MCF 10A (cell line): ENCODE measurements around the gene OR9A4. TPM values are rescaled to one million over a fixed set of nuclear protein-coding genes. Genes with fewer than 3 reads are reported as not detected.
"Not testable (repeated sequence)": the region's sequence is repeated elsewhere in the genome, so short reads cannot be mapped to it uniquely, and the experiment has no call there.

Experiments
- BruUV-seq: library from RNA; stranded (reverse); fragments of 400-500 nt; replicated peaks from 2 replicates; lab custom pipeline; 2021; lab: Mats Ljungman, UMichigan
- CTCF ChIA-PET: fragments of 300-600 bp; sonication (Branson Sonifier 250); formaldehyde crosslinking; extraction: SDS; loops from one replicate; lab custom pipeline; 2021; ENCODE audit warnings: antibody characterized with exemption, inconsistent platforms; lab: Yijun Ruan, JAX
- POLR2A ChIA-PET: fragments of 300-600, 350-650 bp; sonication (Branson Sonifier 250); formaldehyde crosslinking; extraction: SDS; loops from one replicate; lab custom pipeline; 2020; ENCODE audit warnings: antibody characterized with exemption, inconsistent platforms; lab: Yijun Ruan, JAX
- DNase-seq: peaks from one replicate; pipeline ENCODE4 v3.0.0-alpha.2; 2018; ENCODE audit not compliant: unreplicated experiment
- H3K27ac Mint-ChIP-seq: one replicate; pipeline ENCODE4 v1.8.0; 2022; ENCODE audit warnings: mild to moderate bottlenecking, low read depth, mixed read lengths; ENCODE audit not compliant: unreplicated experiment
- H3K27me3 Mint-ChIP-seq: one replicate; pipeline ENCODE4 v1.8.0; 2022; ENCODE audit warnings: mixed read lengths; ENCODE audit not compliant: insufficient read depth, unreplicated experiment
- H3K36me3 Mint-ChIP-seq: one replicate; pipeline ENCODE4 v1.8.0; 2022; ENCODE audit warnings: mild to moderate bottlenecking, moderate library complexity, mixed read lengths; ENCODE audit not compliant: insufficient read depth, unreplicated experiment
- H3K4me1 Mint-ChIP-seq: one replicate; pipeline ENCODE4 v1.8.0; 2022; ENCODE audit warnings: mixed read lengths; ENCODE audit not compliant: insufficient read depth, unreplicated experiment
- H3K4me3 Mint-ChIP-seq: one replicate; pipeline ENCODE4 v1.8.0; 2022; ENCODE audit warnings: mild to moderate bottlenecking, moderate library complexity, mixed read lengths; ENCODE audit not compliant: unreplicated experiment
- H3K9me3 Mint-ChIP-seq: one replicate; pipeline ENCODE4 v1.8.0; 2022; ENCODE audit warnings: mixed read lengths; ENCODE audit not compliant: unreplicated experiment
- CTCF ChIP-seq: fragments of 200-600 bp; IDR thresholded peaks from one replicate; pipeline ENCODE4 v1.8.0; 2022; ENCODE audit warnings: antibody characterized with exemption, mild to moderate bottlenecking; ENCODE audit not compliant: unreplicated experiment
- intact Hi-C: fragments of 100-400 bp; cut with micrococcal nuclease; formaldehyde crosslinking; loops from 2 replicates; pipeline ENCODE4 v1.14.1; 2022
- total RNA-seq: library from RNA; stranded (reverse); gene quantifications from 2 replicates; pipeline ENCODE4 v1.2.3, GENCODE V29; 2022

The OR9A4 gene
- total RNA-seq, 1 experiment from 2014 or later: not detected

- Mint-ChIP-seq H3K27ac (no peak overlapping the region), H3K9me3 (no peaks in the 10 kb centered on the region), H3K36me3 (no peaks in the 10 kb centered on the region), H3K27me3 (no peaks in the 10 kb centered on the region), H3K4me3 (no peak overlapping the region), H3K4me1 (no peaks in the 10 kb centered on the region)
- ChIA-PET POLR2A (no interaction called here), CTCF (interaction anchor here (0.6 kb wide), 1 partner anchor 92 kb away, joined by 3 read pairs; no protein-coding TSS in a partner anchor)
- no peak for TF ChIP-seq CTCF
- intact Hi-C loops: no loop called here
- no peak for DNase-seq
- BruUV-seq: no TSS peak
Observed at GRCh38 chr7:141884539-141885225, 31.5 kb upstream of the OR9A4 start.

- H3K9me3 Mint-ChIP-seq: no peaks in the 10 kb centered on the region
Observed at GRCh38 chr7:141889321-141889720, 26.9 kb upstream of the OR9A4 start.

GRCh38 chr7:141891336-141891735, 24.9 kb upstream of the OR9A4 start:
- no TSS peak for BruUV-seq
- intact Hi-C loops: no loop called here
- H3K4me1 Mint-ChIP-seq: no peaks in the 10 kb centered on the region
- CTCF ChIA-PET: no interaction called here
- DNase-seq: no peak
- POLR2A ChIA-PET: interaction anchor here (0.5 kb wide), 1 partner anchor 26 kb away, joined by 4 read pairs; no protein-coding TSS in a partner anchor
- H3K9me3 Mint-ChIP-seq: no peaks in the 10 kb centered on the region
- no peak overlapping the region for H3K27ac Mint-ChIP-seq
- no peak for TF ChIP-seq CTCF
- no peak overlapping the region for H3K4me3 Mint-ChIP-seq
- no peaks in the 10 kb centered on the region for H3K27me3 Mint-ChIP-seq
- H3K36me3 Mint-ChIP-seq: no peaks in the 10 kb centered on the region

More at GRCh38 chr7:141889321-141889720, 26.9 kb upstream of the OR9A4 start:
- H3K4me3 Mint-ChIP-seq: no peak overlapping the region
- H3K27ac Mint-ChIP-seq: no peak overlapping the region
- no peak for DNase-seq
- no peaks in the 10 kb centered on the region for H3K27me3 Mint-ChIP-seq
- CTCF ChIA-PET: interaction anchor here (0.6 kb wide), 1 partner anchor 89 kb away, joined by 4 read pairs; no protein-coding TSS in a partner anchor
- H3K4me1 Mint-ChIP-seq: no peaks in the 10 kb centered on the region
- POLR2A ChIA-PET: no interaction called here
- no TSS peak for BruUV-seq
- intact Hi-C loops: no loop called here
- H3K36me3 Mint-ChIP-seq: no peaks in the 10 kb centered on the region
- TF ChIP-seq CTCF: no peak

- H3K27ac Mint-ChIP-seq, H3K9me3 Mint-ChIP-seq, CTCF ChIA-PET, H3K4me3 Mint-ChIP-seq, POLR2A ChIA-PET, BruUV-seq, DNase-seq, H3K36me3 Mint-ChIP-seq, intact Hi-C loops, H3K4me1 Mint-ChIP-seq, H3K27me3 Mint-ChIP-seq: not testable (repeated sequence)
Observed at GRCh38 chr7:141899366-141899765, 16.8 kb upstream of the OR9A4 start.
